Left renal pelvis (tissue), 4 donors: ENCODE data around the gene CFAP298. TPM values are rescaled to one million over a fixed set of nuclear protein-coding genes. Genes with fewer than 3 reads are reported as not detected.

Experiments
- DNase-seq, 4 donors: peaks; one replicate each; pipeline ENCODE4 v3.0.0-alpha.2; 2013; ENCODE audit warnings: low read depth in 4 of 4, low spot score in 3 of 4
- polyA plus RNA-seq, 4 donors: library from polyadenylated mRNA; unstranded; fragments of 120-200 nt; gene quantifications; one replicate each; pipeline ENCODE4 v1.2.1, GENCODE V29; 2013; ENCODE audit not compliant: insufficient read length in 4 of 4

Gene CFAP298
- polyA plus RNA-seq, 4 donors, result 39.5 to 81.1 (median 65.7) TPM

GRCh38 chr21:32599526-32599925 lies 12.7 kb downstream of the CFAP298 start:
- DNase-seq, result no peak

- DNase-seq, result peak in 3 of 4 donors; percentile 20 to 65 (median 29)
Measured at GRCh38 chr21:32599091-32599490, 13.1 kb downstream of the CFAP298 start.

- no peak for DNase-seq
Measured at GRCh38 chr21:32597205-32597604, 15.0 kb downstream of the CFAP298 start.

GRCh38 chr21:32595431-32595830 lies 16.7 kb downstream of the CFAP298 start:
- no peak for DNase-seq

- DNase-seq, result no peak
Measured at GRCh38 chr21:32593690-32594089, 18.5 kb downstream of the CFAP298 start.

GRCh38 chr21:32592929-32593502 lies 19.2 kb downstream of the CFAP298 start:
- no peak for DNase-seq

GRCh38 chr21:32590130-32590529 lies 22.0 kb downstream of the CFAP298 start:
- no peak for DNase-seq

- DNase-seq, result no peak
Measured at GRCh38 chr21:32587651-32588050, 24.5 kb downstream of the CFAP298 start.

GRCh38 chr21:32587120-32587519 lies 25.1 kb downstream of the CFAP298 start:
- no peak for DNase-seq

GRCh38 chr21:32585970-32586369 lies 26.2 kb downstream of the CFAP298 start:
- no peak for DNase-seq

GRCh38 chr21:32585042-32585710 lies 27.0 kb downstream of the CFAP298 start, which contains the start of gene TCP10L:
Gene TCP10L (minus strand): TSS chr21:32585523. CDS start chr21:32584304, 1,219 bp downstream.
- DNase-seq, result no peak

- no peak for DNase-seq
Measured at GRCh38 chr21:32584472-32584871, 27.7 kb downstream of the CFAP298 start.

- DNase-seq, result no peak
Measured at GRCh38 chr21:32581732-32582131, 30.4 kb downstream of the CFAP298 start.

GRCh38 chr21:32580949-32581348 lies 31.2 kb downstream of the CFAP298 start:
- no peak for DNase-seq

GRCh38 chr21:32578107-32578691 lies 34.0 kb downstream of the CFAP298 start:
- no peak for DNase-seq

GRCh38 chr21:32576011-32576410 lies 36.2 kb downstream of the CFAP298 start:
- DNase-seq, result no peak

- DNase-seq, result no peak
Measured at GRCh38 chr21:32574946-32575925, 36.9 kb downstream of the CFAP298 start.

GRCh38 chr21:32572574-32573420 lies 39.4 kb downstream of the CFAP298 start:
- no peak for DNase-seq

GRCh38 chr21:32570456-32570855 lies 41.7 kb downstream of the CFAP298 start:
- DNase-seq, result no peak
